Stimulated activated CD4-positive, alpha-beta T cell treated with anti-CD3 and anti-CD28 coated beads, Interleukin-4, amount 100 ng/mL, for 48 hours (primary cell): ENCODE data around the gene ZKSCAN5.
A peak's percentile ranks its signal among the peaks of the same experiment; 100 is the strongest.
"Not testable (repeated sequence)": the region's sequence is repeated elsewhere in the genome, so short reads cannot be mapped to it uniquely, and the experiment has no call there.

Experiments used
- DNase-seq, 2 donors: peaks; one replicate each; pipeline ENCODE4 v3.0.0-alpha.2; 2020; ENCODE audit warnings: low read depth in 2 of 2

ZKSCAN5 gene

GRCh38 chr7:99497766-99498545 is 6.5 kb upstream of the ZKSCAN5 start:
- no peak for DNase-seq

- no peak for DNase-seq
Observed at GRCh38 chr7:99498546-99498944, 5.9 kb upstream of the ZKSCAN5 start.

- no peak for DNase-seq
Observed at GRCh38 chr7:99499371-99499720, 5.1 kb upstream of the ZKSCAN5 start.

- peak; percentile 83 to 88 for DNase-seq
Observed at GRCh38 chr7:99499721-99500636, 4.5 kb upstream of the ZKSCAN5 start, which contains the start of gene ZNF394. Gene ZNF394, minus strand, starts transcription at chr7:99500281. Its CDS starts 188 bp downstream, at chr7:99500093.

GRCh38 chr7:99500637-99501009 is 3.8 kb upstream of the ZKSCAN5 start:
- no peak for DNase-seq

GRCh38 chr7:99501236-99501635 is 3.2 kb upstream of the ZKSCAN5 start:
- DNase-seq: not testable (repeated sequence)

- no peak for DNase-seq
Observed at GRCh38 chr7:99504281-99504602, 220 bp upstream of the ZKSCAN5 start.

GRCh38 chr7:99505324-99505662 is 831 bp downstream of the ZKSCAN5 start:
- no peak for DNase-seq

- DNase-seq: no peak
Observed at GRCh38 chr7:99514050-99514449, 9.6 kb downstream of the ZKSCAN5 start.

GRCh38 chr7:99521399-99521798 is 16.9 kb downstream of the ZKSCAN5 start:
- DNase-seq: no peak

- no peak for DNase-seq
Observed at GRCh38 chr7:99525713-99526440, 21.4 kb downstream of the ZKSCAN5 start.

- no peak for DNase-seq
Observed at GRCh38 chr7:99531354-99531765, 26.9 kb downstream of the ZKSCAN5 start.

- DNase-seq: no peak
Observed at GRCh38 chr7:99535667-99536066, 31.2 kb downstream of the ZKSCAN5 start.

GRCh38 chr7:99539213-99539811 is 34.9 kb downstream of the ZKSCAN5 start:
- no peak for DNase-seq

- DNase-seq: no peak
Observed at GRCh38 chr7:99540542-99540941, 36.1 kb downstream of the ZKSCAN5 start.

GRCh38 chr7:99541212-99541611 is 36.8 kb downstream of the ZKSCAN5 start:
- DNase-seq: no peak

- no peak for DNase-seq
Observed at GRCh38 chr7:99543081-99543671, 38.7 kb downstream of the ZKSCAN5 start.

- DNase-seq: no peak
Observed at GRCh38 chr7:99543916-99544315, 39.5 kb downstream of the ZKSCAN5 start.

- not testable (repeated sequence) for DNase-seq
Observed at GRCh38 chr7:99545308-99545707, 40.8 kb downstream of the ZKSCAN5 start.

- not testable (repeated sequence) for DNase-seq
Observed at GRCh38 chr7:99549545-99549944, 45.1 kb downstream of the ZKSCAN5 start.

- no peak for DNase-seq
Observed at GRCh38 chr7:99551334-99551733, 46.9 kb downstream of the ZKSCAN5 start.
